MCF 10A (cell line): ENCODE results near the gene WASHC3. TPM values are rescaled to one million over a fixed set of nuclear protein-coding genes. Genes with fewer than 3 reads are reported as not detected.
"Not testable (repeated sequence)": the region's sequence is repeated elsewhere in the genome, so short reads cannot be mapped to it uniquely, and the experiment has no call there.

Source experiments
- BruUV-seq: library from RNA; stranded (reverse); fragments of 400-500 nt; replicated peaks from 2 replicates; lab custom pipeline; 2021; lab: Mats Ljungman, UMichigan
- CTCF ChIA-PET: fragments of 300-600 bp; sonication (Branson Sonifier 250); formaldehyde crosslinking; extraction: SDS; loops from one replicate; lab custom pipeline; 2021; ENCODE audit warnings: antibody characterized with exemption, inconsistent platforms; lab: Yijun Ruan, JAX
- POLR2A ChIA-PET: fragments of 300-600, 350-650 bp; sonication (Branson Sonifier 250); formaldehyde crosslinking; extraction: SDS; loops from one replicate; lab custom pipeline; 2020; ENCODE audit warnings: antibody characterized with exemption, inconsistent platforms; lab: Yijun Ruan, JAX
- DNase-seq: peaks from one replicate; pipeline ENCODE4 v3.0.0-alpha.2; 2018; ENCODE audit not compliant: unreplicated experiment
- H3K27ac Mint-ChIP-seq: one replicate; pipeline ENCODE4 v1.8.0; 2022; ENCODE audit warnings: mild to moderate bottlenecking, low read depth, mixed read lengths; ENCODE audit not compliant: unreplicated experiment
- H3K27me3 Mint-ChIP-seq: one replicate; pipeline ENCODE4 v1.8.0; 2022; ENCODE audit warnings: mixed read lengths; ENCODE audit not compliant: insufficient read depth, unreplicated experiment
- H3K36me3 Mint-ChIP-seq: one replicate; pipeline ENCODE4 v1.8.0; 2022; ENCODE audit warnings: mild to moderate bottlenecking, moderate library complexity, mixed read lengths; ENCODE audit not compliant: insufficient read depth, unreplicated experiment
- H3K4me1 Mint-ChIP-seq: one replicate; pipeline ENCODE4 v1.8.0; 2022; ENCODE audit warnings: mixed read lengths; ENCODE audit not compliant: insufficient read depth, unreplicated experiment
- H3K4me3 Mint-ChIP-seq: one replicate; pipeline ENCODE4 v1.8.0; 2022; ENCODE audit warnings: mild to moderate bottlenecking, moderate library complexity, mixed read lengths; ENCODE audit not compliant: unreplicated experiment
- H3K9me3 Mint-ChIP-seq: one replicate; pipeline ENCODE4 v1.8.0; 2022; ENCODE audit warnings: mixed read lengths; ENCODE audit not compliant: unreplicated experiment
- CTCF ChIP-seq: fragments of 200-600 bp; IDR thresholded peaks from one replicate; pipeline ENCODE4 v1.8.0; 2022; ENCODE audit warnings: antibody characterized with exemption, mild to moderate bottlenecking; ENCODE audit not compliant: unreplicated experiment
- intact Hi-C: fragments of 100-400 bp; cut with micrococcal nuclease; formaldehyde crosslinking; loops from 2 replicates; pipeline ENCODE4 v1.14.1; 2022
- total RNA-seq: library from RNA; stranded (reverse); gene quantifications from 2 replicates; pipeline ENCODE4 v1.2.3, GENCODE V29; 2022

WASHC3 gene
- total RNA-seq, 1 experiment from 2014 or later = 29.4 TPM

DNA sequence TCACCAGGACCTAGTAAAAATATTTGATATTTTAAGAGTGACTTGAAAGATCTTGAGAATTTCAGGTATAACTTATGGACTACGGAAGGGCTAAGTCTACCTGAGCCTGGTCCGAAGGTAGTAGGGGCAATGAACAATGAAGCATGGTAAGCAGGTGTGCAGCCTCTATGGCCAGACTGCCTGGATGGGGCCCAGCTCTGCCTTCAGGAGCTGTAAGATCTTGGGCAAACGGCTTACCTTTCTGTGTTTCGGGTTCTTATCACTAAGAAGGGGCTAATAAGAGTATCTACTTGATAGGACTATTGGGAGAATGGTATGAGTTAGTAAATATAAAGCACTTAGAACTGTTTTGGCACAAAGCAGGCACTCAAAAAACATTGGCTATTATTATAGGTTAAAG is 19.1 kb upstream of the WASHC3 start:
- H3K4me1 Mint-ChIP-seq = no peaks in the 10 kb centered on the region
- H3K27ac Mint-ChIP-seq = no peak overlapping the region
- ChIA-PET POLR2A (no interaction called here), CTCF (interaction anchor here (0.6 kb wide), 1 partner anchor 802 kb away, joined by 3 read pairs; no protein-coding TSS in a partner anchor)
- H3K27me3 Mint-ChIP-seq = no peaks in the 10 kb centered on the region
- no TSS peak for BruUV-seq
- TF ChIP-seq CTCF = no peak
- no peaks in the 10 kb centered on the region for H3K9me3 Mint-ChIP-seq
- intact Hi-C loops = no loop called here
- no peak overlapping the region for H3K4me3 Mint-ChIP-seq
- DNase-seq = no peak
- peaks cover 54% of the 10 kb centered on the region for H3K36me3 Mint-ChIP-seq

DNA sequence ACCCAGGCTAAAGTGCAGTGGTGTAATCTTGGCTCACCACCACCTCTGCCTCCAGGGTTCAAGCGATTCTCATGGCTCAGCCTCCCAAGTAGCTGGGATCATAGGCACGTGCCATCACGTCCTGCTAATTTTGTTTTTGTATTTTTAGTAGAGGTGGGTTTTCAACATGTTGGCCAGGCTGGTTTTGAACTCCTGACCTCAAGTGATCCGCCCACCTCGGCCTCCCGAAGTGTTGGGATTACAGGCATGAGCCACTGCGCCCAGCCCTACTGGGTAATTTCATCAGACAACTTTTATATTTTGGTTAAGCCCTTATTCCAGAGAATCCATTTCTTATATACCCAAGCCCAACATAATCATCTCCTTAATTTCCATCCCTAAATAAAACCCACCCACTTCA is 10.3 kb upstream of the WASHC3 start:
- CTCF ChIA-PET, intact Hi-C loops: not testable (repeated sequence)

GRCh38 chr12:102069707-102070106 is 7.9 kb upstream of the WASHC3 start:
- POLR2A ChIA-PET = interaction anchor here (1.3 kb wide), 1 partner anchor 50 kb away, joined by 3 read pairs; no protein-coding TSS in a partner anchor

More for the DNA sequence above, 10.3 kb upstream of the WASHC3 start:
- H3K4me1 Mint-ChIP-seq, BruUV-seq, POLR2A ChIA-PET, DNase-seq, H3K27me3 Mint-ChIP-seq, H3K27ac Mint-ChIP-seq, H3K4me3 Mint-ChIP-seq, H3K9me3 Mint-ChIP-seq: not testable (repeated sequence)
- peaks cover 26% of the 10 kb centered on the region for H3K36me3 Mint-ChIP-seq

DNA sequence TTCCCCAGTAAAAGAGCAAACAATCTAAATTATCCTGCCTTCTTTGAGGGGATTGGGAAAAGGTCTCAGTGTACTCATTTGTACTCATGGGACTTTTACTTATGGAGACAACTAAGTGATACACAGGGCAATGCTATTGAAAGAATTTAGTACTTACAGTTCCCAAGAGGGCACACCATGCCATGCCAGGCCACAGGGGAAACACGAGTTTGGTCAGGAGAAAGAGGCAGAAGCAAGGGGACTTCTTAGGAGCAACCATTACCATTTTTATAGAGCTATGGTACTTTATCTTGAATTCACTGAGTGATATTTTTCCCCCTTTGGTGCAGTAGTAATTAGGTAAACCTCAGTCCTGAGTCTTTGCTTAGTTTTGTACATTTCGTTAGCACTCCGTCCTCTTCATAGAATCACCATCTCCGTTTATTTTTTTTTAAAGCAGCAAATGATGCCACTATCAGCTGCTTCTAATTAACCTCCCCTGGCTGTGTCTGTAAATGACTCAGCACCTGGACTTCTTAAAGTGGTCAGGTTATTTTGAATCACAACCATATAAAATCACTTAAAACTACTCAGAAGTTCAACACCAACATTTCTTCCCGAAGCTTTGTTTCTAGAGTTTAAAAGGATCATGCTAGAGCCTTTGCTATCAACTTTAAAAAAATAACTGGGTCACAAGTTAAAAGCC is 5.9 kb upstream of the WASHC3 start:
- no peaks in the 10 kb centered on the region for H3K9me3 Mint-ChIP-seq
- no peaks in the 10 kb centered on the region for H3K4me1 Mint-ChIP-seq
- no peaks in the 10 kb centered on the region for H3K27me3 Mint-ChIP-seq
- no peak overlapping the region for H3K4me3 Mint-ChIP-seq
- no peaks in the 10 kb centered on the region for H3K36me3 Mint-ChIP-seq
- intact Hi-C loops = loop anchor here (10.0 kb wide), 1 partner anchor 133 kb away; no protein-coding TSS in a partner anchor
- no peak for TF ChIP-seq CTCF
- POLR2A ChIA-PET = interaction anchor here (0.6 to 1.5 kb wide), 2 partner anchors 56 to 660 kb away, joined by 3 to 4 read pairs; partner anchors contain the start of gene ARL1
- CTCF ChIA-PET = interaction anchor here (0.6 to 0.8 kb wide), 3 partner anchors 149 to 672 kb away, joined by 3 to 5 read pairs (median 4); no protein-coding TSS in a partner anchor
- BruUV-seq = no TSS peak
- no peak overlapping the region for H3K27ac Mint-ChIP-seq
- DNase-seq = no peak

More at GRCh38 chr12:102069707-102070106, 7.9 kb upstream of the WASHC3 start:
- Mint-ChIP-seq H3K4me3 (no peak overlapping the region), H3K36me3 (peaks cover 13% of the 10 kb centered on the region), H3K9me3 (no peaks in the 10 kb centered on the region), H3K27me3 (no peaks in the 10 kb centered on the region), H3K27ac (no peak overlapping the region), H3K4me1 (no peaks in the 10 kb centered on the region)
- no TSS peak for BruUV-seq
- CTCF ChIA-PET = interaction anchor here (0.6 to 1.7 kb wide), 3 partner anchors 22 to 685 kb away, joined by 4 to 6 read pairs (median 4); no protein-coding TSS in a partner anchor
- no peak for TF ChIP-seq CTCF
- DNase-seq = no peak
- intact Hi-C loops = loop anchor here (10.0 kb wide), 1 partner anchor 135 kb away; no protein-coding TSS in a partner anchor
